ENCODE data around the gene DSP.

Gene DSP

GRCh38 chr6:7540595-7540994 is 876 bp upstream of the DSP start:
- ChIA-PET POLR2A (ENCODE audit: low non-redundant PET) (interaction anchor here (1.2 to 1.4 kb wide), 3 partner anchors 16 to 129 kb away, joined by 3 read pairs; no protein-coding TSS in a partner anchor), CTCF (interaction anchor here (1.4 to 1.9 kb wide), 2 partner anchors 35 to 116 kb away, joined by 5 to 8 read pairs; no protein-coding TSS in a partner anchor)
- TF ChIP-seq CTCF (conservative IDR thresholded peaks at IDR 0.05; ENCODE audit: low read depth): no peak
- peak overlapping the region; percentile 98 for H3K27ac ChIP-seq
- no peak for DNase-seq (ENCODE audit: low spot score)

- TF ChIP-seq CTCF (conservative IDR thresholded peaks at IDR 0.05; ENCODE audit: low read depth): no peak
- ChIA-PET POLR2A (ENCODE audit: low non-redundant PET) (interaction anchor here (0.6 to 1.4 kb wide), 7 partner anchors 10 to 132 kb away, joined by 3 to 26 read pairs (median 4); no protein-coding TSS in a partner anchor), CTCF (interaction anchor here (0.5 to 1.9 kb wide), 5 partner anchors 9 to 117 kb away, joined by 3 to 8 read pairs (median 4); no protein-coding TSS in a partner anchor)
- H3K27ac ChIP-seq: peak overlapping the region; percentile 98
- no peak for DNase-seq (ENCODE audit: low spot score)
Observed at GRCh38 chr6:7542065-7542873, 798 bp downstream of the DSP start.

- CTCF ChIA-PET: interaction anchor here (0.5 kb wide), 2 partner anchors 9 to 103 kb away, joined by 3 to 4 read pairs; no protein-coding TSS in a partner anchor
- peak; percentile 77 for DNase-seq (ENCODE audit: low spot score)
- peak overlapping the region; percentile 98 for H3K27ac ChIP-seq
- TF ChIP-seq CTCF (conservative IDR thresholded peaks at IDR 0.05; ENCODE audit: low read depth): no peak
- POLR2A ChIA-PET (ENCODE audit: low non-redundant PET): interaction anchor here (0.7 to 0.8 kb wide), 2 partner anchors 38 to 132 kb away, joined by 4 to 18 read pairs; no protein-coding TSS in a partner anchor
Observed at GRCh38 chr6:7542874-7543624, 1.6 kb downstream of the DSP start.

GRCh38 chr6:7543789-7544424 is 2.4 kb downstream of the DSP start:
- peak overlapping the region; percentile 86 for H3K27ac ChIP-seq
- ChIA-PET POLR2A (ENCODE audit: low non-redundant PET) (interaction anchor here (0.7 kb wide), 1 partner anchor 133 kb away, joined by 18 read pairs; no protein-coding TSS in a partner anchor), CTCF (interaction anchor here (0.7 kb wide), 1 partner anchor 9 kb away, joined by 3 read pairs; no protein-coding TSS in a partner anchor)
- DNase-seq (ENCODE audit: low spot score): no peak
- no peak for TF ChIP-seq CTCF (conservative IDR thresholded peaks at IDR 0.05; ENCODE audit: low read depth)

- CTCF ChIA-PET: interaction anchor here (0.6 kb wide), 1 partner anchor 144 kb away, joined by 3 read pairs; no protein-coding TSS in a partner anchor
- POLR2A ChIA-PET (ENCODE audit: low non-redundant PET): no interaction called here
Observed at GRCh38 chr6:7544597-7544996, 3.1 kb downstream of the DSP start.

More at GRCh38 chr6:7544597-7544996, 3.1 kb downstream of the DSP start:
- no peak for DNase-seq (ENCODE audit: low spot score)
- no peak overlapping the region for H3K27ac ChIP-seq
- TF ChIP-seq CTCF (conservative IDR thresholded peaks at IDR 0.05; ENCODE audit: low read depth): no peak

Measured in RWPE1 (cell line).